IPS-18a (cell line): ENCODE data around the gene NMBR.
"Not testable (repeated sequence)": the region's sequence is repeated elsewhere in the genome, so short reads cannot be mapped to it uniquely, and the experiment has no call there.

ENCODE experiments used
- H3K27ac ChIP-seq: one replicate; pipeline ENCODE4 v1.5.1; 2013; ENCODE audit warnings: low read length
- H3K27me3 ChIP-seq: one replicate; pipeline ENCODE4 v1.6.1; 2013; ENCODE audit warnings: mild to moderate bottlenecking, low read length; ENCODE audit not compliant: control insufficient read depth, insufficient read depth
- H3K36me3 ChIP-seq: one replicate; pipeline ENCODE4 v1.6.1; 2013; ENCODE audit warnings: low read depth, low read length; ENCODE audit not compliant: control insufficient read depth
- H3K4me1 ChIP-seq: one replicate; pipeline ENCODE4 v1.6.1; 2013; ENCODE audit warnings: low read depth, low read length; ENCODE audit not compliant: control insufficient read depth
- H3K4me3 ChIP-seq: one replicate; pipeline ENCODE4 v1.5.1; 2013; ENCODE audit warnings: low read length
- H3K9ac ChIP-seq: one replicate; pipeline ENCODE4 v1.6.1; 2013; ENCODE audit warnings: mild to moderate bottlenecking, low read length, moderate library complexity
- H3K9me3 ChIP-seq: one replicate; pipeline ENCODE4 v1.6.1; 2013; ENCODE audit warnings: low read depth, low read length; ENCODE audit not compliant: control insufficient read depth

NMBR gene

GRCh38 chr6:142154336-142154735, 7.4 kb upstream of the NMBR start:
- Histone ChIP-seq H3K9ac (no peak overlapping the region), H3K36me3 (no peaks in the 10 kb centered on the region), H3K27ac (no peak overlapping the region), H3K9me3 (no peaks in the 10 kb centered on the region), H3K4me3 (no peak overlapping the region), H3K4me1 (peaks cover 19% of the 10 kb centered on the region), H3K27me3 (no peaks in the 10 kb centered on the region)

- H3K4me1 ChIP-seq, result peaks cover 31% of the 10 kb centered on the region
- no peak overlapping the region for H3K9ac ChIP-seq
- no peak overlapping the region for H3K4me3 ChIP-seq
- H3K36me3 ChIP-seq, result no peaks in the 10 kb centered on the region
- H3K9me3 ChIP-seq, result no peaks in the 10 kb centered on the region
- no peaks in the 10 kb centered on the region for H3K27me3 ChIP-seq
- no peak overlapping the region for H3K27ac ChIP-seq
Observed at GRCh38 chr6:142153196-142153595, 6.3 kb upstream of the NMBR start.

GRCh38 chr6:142152746-142153145, 5.8 kb upstream of the NMBR start:
- Histone ChIP-seq H3K36me3 (no peaks in the 10 kb centered on the region), H3K27me3 (no peaks in the 10 kb centered on the region), H3K4me1 (peaks cover 35% of the 10 kb centered on the region), H3K9me3 (no peaks in the 10 kb centered on the region), H3K27ac (no peak overlapping the region), H3K9ac (no peak overlapping the region), H3K4me3 (no peak overlapping the region)

GRCh38 chr6:142141531-142141930, 5.4 kb downstream of the NMBR start:
- not testable (repeated sequence) for H3K9ac ChIP-seq, H3K4me3 ChIP-seq, H3K4me1 ChIP-seq, H3K27me3 ChIP-seq, H3K36me3 ChIP-seq, H3K27ac ChIP-seq, H3K9me3 ChIP-seq

GRCh38 chr6:142138876-142139275, 8.0 kb downstream of the NMBR start:
- Histone ChIP-seq H3K4me1 (no peaks in the 10 kb centered on the region), H3K36me3 (no peaks in the 10 kb centered on the region), H3K27me3 (no peaks in the 10 kb centered on the region), H3K9me3 (no peaks in the 10 kb centered on the region), H3K9ac (no peak overlapping the region), H3K4me3 (no peak overlapping the region), H3K27ac (no peak overlapping the region)

GRCh38 chr6:142132625-142133024, 14.3 kb downstream of the NMBR start, which contains the start of gene GJE1:
Gene GJE1, plus strand, starts transcription at chr6:142132925. Its CDS starts 234 bp downstream, at chr6:142133159.
- Histone ChIP-seq H3K27ac (no peak within 1 kb of the TSS), H3K36me3 (no peaks in the 10 kb centered on the region), H3K9me3 (no peaks in the 10 kb centered on the region), H3K9ac (no peak within 1 kb of the TSS), H3K4me1 (no peaks in the 10 kb centered on the region), H3K27me3 (no peaks in the 10 kb centered on the region), H3K4me3 (no peak within 1 kb of the TSS)

- Histone ChIP-seq H3K4me3 (no peak overlapping the region), H3K36me3 (no peaks in the 10 kb centered on the region), H3K9me3 (no peaks in the 10 kb centered on the region), H3K27ac (no peak overlapping the region), H3K27me3 (no peaks in the 10 kb centered on the region), H3K4me1 (no peaks in the 10 kb centered on the region), H3K9ac (no peak overlapping the region)
Observed at GRCh38 chr6:142130814-142131213, 16.1 kb downstream of the NMBR start.

- Histone ChIP-seq H3K4me1 (no peaks in the 10 kb centered on the region), H3K27me3 (no peaks in the 10 kb centered on the region), H3K9ac (no peak overlapping the region), H3K4me3 (no peak overlapping the region), H3K36me3 (no peaks in the 10 kb centered on the region), H3K9me3 (no peaks in the 10 kb centered on the region), H3K27ac (no peak overlapping the region)
Observed at GRCh38 chr6:142121342-142121741, 25.6 kb downstream of the NMBR start.

GRCh38 chr6:142118925-142119324, 28.0 kb downstream of the NMBR start:
- Histone ChIP-seq H3K36me3 (no peaks in the 10 kb centered on the region), H3K27ac (no peak overlapping the region), H3K9ac (no peak overlapping the region), H3K4me3 (no peak overlapping the region), H3K4me1 (no peaks in the 10 kb centered on the region), H3K27me3 (no peaks in the 10 kb centered on the region), H3K9me3 (no peaks in the 10 kb centered on the region)

- Histone ChIP-seq H3K9ac (no peak overlapping the region), H3K9me3 (no peaks in the 10 kb centered on the region), H3K36me3 (no peaks in the 10 kb centered on the region), H3K27ac (no peak overlapping the region), H3K27me3 (no peaks in the 10 kb centered on the region), H3K4me3 (no peak overlapping the region), H3K4me1 (no peaks in the 10 kb centered on the region)
Observed at GRCh38 chr6:142118328-142118727, 28.6 kb downstream of the NMBR start.

GRCh38 chr6:142117366-142117765, 29.6 kb downstream of the NMBR start:
- Histone ChIP-seq H3K36me3 (no peaks in the 10 kb centered on the region), H3K27me3 (no peaks in the 10 kb centered on the region), H3K4me1 (peaks cover under 1% of the 10 kb centered on the region), H3K9ac (no peak overlapping the region), H3K4me3 (no peak overlapping the region), H3K27ac (no peak overlapping the region), H3K9me3 (no peaks in the 10 kb centered on the region)

- no peak overlapping the region for H3K9ac ChIP-seq
- no peaks in the 10 kb centered on the region for H3K36me3 ChIP-seq
- H3K27me3 ChIP-seq, result no peaks in the 10 kb centered on the region
- H3K4me3 ChIP-seq, result no peak overlapping the region
- no peak overlapping the region for H3K27ac ChIP-seq
- no peaks in the 10 kb centered on the region for H3K9me3 ChIP-seq
- H3K4me1 ChIP-seq, result peaks cover 3% of the 10 kb centered on the region
Observed at GRCh38 chr6:142112451-142113061, 34.4 kb downstream of the NMBR start.
